Measurements from ENCODE around the gene INPP5A. TPM values are rescaled to one million over a fixed set of nuclear protein-coding genes. Genes with fewer than 3 reads are reported as not detected.

Gene INPP5A
- total RNA-seq, 1 experiment from 2014 or later: 12.3 TPM

DNA sequence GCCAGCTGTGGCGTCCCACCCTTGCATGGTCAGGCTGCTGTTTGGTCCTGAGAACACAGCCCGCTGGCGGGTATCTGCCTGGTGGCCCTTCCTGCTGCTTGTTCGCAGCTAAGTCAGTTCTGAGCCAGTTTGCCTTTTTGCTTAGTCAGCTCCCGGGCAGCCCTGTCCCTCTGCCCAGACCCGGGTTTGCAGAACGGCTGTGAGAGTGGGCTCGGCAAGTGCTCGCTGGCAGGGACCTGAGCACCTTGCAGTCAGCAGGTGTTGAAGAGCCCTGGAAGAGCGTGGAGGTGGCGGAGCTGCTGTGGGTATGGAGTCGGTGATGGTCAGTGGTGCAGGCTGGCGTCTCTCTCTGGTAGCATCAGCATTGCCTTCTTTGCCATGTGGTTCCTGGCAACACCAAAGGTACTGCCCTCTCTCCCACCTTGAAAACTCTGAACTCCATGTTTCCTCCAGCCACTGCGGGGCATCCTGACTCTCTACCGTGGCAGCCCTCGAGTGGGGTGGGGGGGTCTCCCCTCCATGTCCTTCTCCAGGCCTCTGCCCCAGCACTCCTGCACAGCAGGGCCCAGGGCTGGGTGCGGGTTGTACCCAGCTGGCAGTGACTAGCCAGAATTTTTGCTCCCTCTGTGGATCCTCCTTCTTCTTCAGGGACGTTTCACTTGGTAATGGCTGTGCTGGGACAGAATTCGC, 4.6 kb downstream of the INPP5A start:
- Histone ChIP-seq H2AFZ (ENCODE audit: low read depth, low read length, poor library complexity, severe bottlenecking) (no peak overlapping the region), H3K4me2 (ENCODE audit: low read length) (no peak overlapping the region), H3K27me3 (ENCODE audit: insufficient read depth, low read length) (no peaks in the 10 kb centered on the region), H3K9ac (ENCODE audit: low read length) (no peak overlapping the region), H4K20me1 (ENCODE audit: insufficient read depth) (no peaks in the 10 kb centered on the region), H3K27ac (ENCODE audit: low read depth, low read length) (no peak overlapping the region), H3K9me2 (ENCODE audit: insufficient read depth) (no peaks in the 10 kb centered on the region), H3K4me1 (ENCODE audit: control insufficient read depth in 1 of 2, insufficient read depth in 2 of 2, low read length in 2 of 2) (peaks cover 0 to 9% of the 10 kb centered on the region in 2 experiments; a peak in 1 of 4 replicates), H3K36me3 (ENCODE audit: control insufficient read depth in 1 of 2, insufficient read depth in 2 of 2, low read length in 2 of 2) (no peaks in the 10 kb centered on the region), H3K4me3 (replicated peaks in 1 of 2; ENCODE audit: low read depth in 1 of 2, low read length in 2 of 2) (no peak overlapping the region), H3K9me3 (ENCODE audit: control insufficient read depth in 1 of 2, insufficient read depth in 1 of 2, low read depth in 1 of 2, low read length in 2 of 2) (no peaks in the 10 kb centered on the region), H3K79me2 (ENCODE audit: insufficient read depth, low read length) (no peaks in the 10 kb centered on the region)
- TF ChIP-seq ZNF274 (IDR thresholded peaks at IDR 0.05; ENCODE audit: low read depth, low read length) (no peak), SIN3A (IDR thresholded peaks at IDR 0.05; ENCODE audit: low read depth) (no peak), ELF1 (IDR thresholded peaks at IDR 0.05; ENCODE audit: borderline replicate concordance, low read depth) (no peak), CTCF (IDR thresholded peaks at IDR 0.05 in 2 of 3, conservative IDR thresholded peaks at IDR 0.05 in 1 of 3; ENCODE audit: borderline replicate concordance in 1 of 3, insufficient read depth in 1 of 3, low read depth in 2 of 3, low read length in 2 of 3) (no peak), CBX3 (IDR thresholded peaks at IDR 0.05; ENCODE audit: low read depth) (no peak), ZFX (IDR thresholded peaks at IDR 0.05) (no peak), RAD21 (IDR thresholded peaks at IDR 0.05; ENCODE audit: low read depth) (no peak), EZH2 (IDR thresholded peaks at IDR 0.05) (no peak), SRF (IDR thresholded peaks at IDR 0.05; ENCODE audit: low read depth) (no peak), FOSL1 (IDR thresholded peaks at IDR 0.05; ENCODE audit: low read depth) (no peak), YY1 (IDR thresholded peaks at IDR 0.05; ENCODE audit: extremely low read depth, insufficient replicate concordance, low read depth, low read length) (no peak)
- ChIA-PET CTCF (no interaction called here), POLR2A (no interaction called here), RAD21 (ENCODE audit: low non-redundant PET in 1 of 2, low total read pairs in 2 of 2, uncharacterized antibody in 2 of 2, unreplicated experiment in 2 of 2) (no interaction called here)
- BruUV-seq (replicated peaks): no TSS peak
- intact Hi-C loops (cut with micrococcal nuclease): no loop called here
- no peak for DNase-seq (ENCODE audit: low read depth, low spot score)
- no peak for ATAC-seq
